GM19025 (cell line): ENCODE measurements around the gene ZNF750.

Experiments
- ATAC-seq: cut with Tn5 transposase; IDR thresholded peaks from one replicate; pipeline ENCODE4 v1.9.1; 2021; ENCODE audit warnings: mild to moderate bottlenecking, low read depth, moderate library complexity; ENCODE audit not compliant: unreplicated experiment

The ZNF750 gene

DNA sequence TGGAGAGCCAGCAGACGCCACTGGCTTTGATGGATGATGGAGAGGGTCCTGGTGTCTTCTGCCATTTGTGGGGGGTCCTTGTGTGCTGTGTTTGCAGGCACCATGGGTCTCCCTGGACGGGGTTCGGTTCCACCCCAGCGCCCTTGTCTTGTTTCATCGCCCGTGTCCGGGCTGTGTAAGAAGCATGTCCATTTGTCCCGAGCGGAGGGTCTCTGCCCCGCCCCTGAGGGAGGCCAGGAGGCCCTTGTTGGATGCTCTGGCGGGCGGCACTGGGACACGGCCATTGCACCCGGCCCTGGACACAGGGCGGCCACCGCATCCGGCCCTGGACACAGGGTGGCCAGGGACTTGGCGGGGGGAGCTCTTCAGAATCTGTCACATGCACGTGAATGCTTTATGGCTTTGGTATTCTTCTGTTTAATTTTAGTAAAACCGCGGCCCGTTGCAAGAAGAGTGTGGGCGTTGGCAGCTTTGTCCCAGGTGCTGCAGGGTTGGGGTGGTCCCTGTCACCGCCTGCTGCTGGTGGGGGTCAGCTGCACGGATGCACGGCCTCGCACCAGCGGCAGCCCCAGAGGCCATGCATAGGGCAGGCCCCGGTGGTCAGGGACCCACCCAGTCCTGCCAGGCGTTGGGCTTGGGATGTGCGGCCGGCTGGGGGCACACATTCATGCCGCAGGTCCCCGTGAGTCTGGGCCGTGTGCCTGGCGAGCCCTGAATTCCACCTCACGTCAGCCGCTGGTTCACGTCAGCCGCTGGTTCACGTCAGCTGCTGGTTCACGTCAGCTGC is 21.0 kb upstream of the ZNF750 start:
- ATAC-seq = no peak

DNA sequence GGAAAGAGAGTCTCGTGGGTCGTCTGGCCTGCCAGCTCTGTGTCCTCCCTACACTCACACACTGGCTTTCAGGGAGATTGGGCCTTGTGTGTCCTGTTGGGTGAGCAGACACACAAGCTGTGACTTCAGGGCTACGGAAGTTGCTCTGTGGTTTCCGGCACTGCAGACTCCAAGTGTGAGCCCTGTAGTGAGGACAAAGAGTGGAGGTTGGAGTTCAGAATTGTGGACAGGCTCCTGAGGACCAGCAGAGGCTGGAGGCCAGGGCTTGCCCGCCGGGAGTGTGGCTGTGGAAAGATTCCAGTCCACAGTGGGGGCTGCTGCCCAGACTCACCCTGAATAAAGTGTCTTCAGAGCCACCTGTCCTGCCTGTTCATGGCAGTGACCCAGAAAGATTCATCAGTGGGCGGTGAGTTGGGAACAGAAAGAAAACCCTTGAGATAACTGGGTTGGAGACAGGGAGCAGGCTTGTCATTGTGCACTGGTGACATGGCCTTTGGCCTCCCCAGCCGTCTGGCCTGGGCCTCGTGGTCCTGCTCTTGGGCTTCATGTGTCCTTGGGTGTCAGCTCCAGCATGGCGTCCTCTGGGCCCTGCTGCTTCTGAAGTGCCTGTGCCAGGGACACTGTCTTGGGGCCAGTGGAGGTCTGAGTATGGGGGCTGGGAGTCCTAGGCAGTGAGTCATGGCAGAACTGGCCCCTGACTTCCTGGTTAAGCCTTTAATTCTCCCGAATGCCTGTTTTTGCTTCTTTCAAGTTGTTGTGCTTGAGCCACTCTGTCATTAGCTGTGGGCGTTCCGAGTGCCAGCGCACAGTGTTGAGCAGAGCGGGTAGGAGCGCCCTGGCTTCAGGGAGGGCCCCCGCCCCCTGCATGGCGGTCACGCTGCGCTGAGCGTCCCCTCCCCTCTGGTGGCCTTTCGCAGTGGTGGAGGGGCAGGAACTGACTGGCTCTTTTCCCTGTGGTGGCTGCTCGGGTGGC is 19.9 kb upstream of the ZNF750 start:
- no peak for ATAC-seq

DNA sequence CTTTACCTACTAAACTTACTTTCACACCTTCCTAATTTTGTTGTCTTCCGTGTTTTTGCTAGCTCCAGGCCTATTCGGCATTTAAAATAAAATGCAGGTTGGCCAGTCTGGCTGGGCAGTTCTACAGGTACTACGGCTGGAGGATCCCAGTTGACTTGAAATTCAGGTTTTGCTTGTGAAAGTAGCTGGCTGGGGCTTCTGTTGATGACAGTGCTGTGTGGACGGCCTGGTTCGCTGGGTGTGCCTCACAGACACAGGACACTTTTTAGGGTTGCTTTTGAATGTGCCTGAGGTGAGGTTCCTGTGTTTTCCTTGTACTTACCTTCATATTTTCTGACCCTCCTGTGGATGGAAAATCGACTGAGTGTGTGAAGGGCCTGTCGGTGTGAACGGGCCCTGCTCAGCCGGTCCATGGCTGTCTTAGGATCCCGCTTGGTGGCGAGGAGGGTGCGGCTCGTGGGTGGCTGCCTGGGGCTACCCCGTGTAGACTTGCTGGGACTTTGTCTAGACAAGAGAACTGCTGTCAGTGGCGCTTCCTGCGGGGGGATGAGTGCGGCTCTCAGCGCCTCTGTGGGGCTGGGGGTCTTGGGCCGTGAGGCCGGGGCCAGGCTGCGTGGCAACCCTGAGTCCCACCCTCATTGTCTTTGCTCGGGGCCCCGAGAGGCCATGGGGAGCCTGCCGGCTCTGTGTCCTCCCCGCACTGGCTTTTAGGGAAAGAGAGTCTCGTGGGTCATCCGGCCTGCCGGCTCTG is 18.7 kb upstream of the ZNF750 start:
- no peak for ATAC-seq

DNA sequence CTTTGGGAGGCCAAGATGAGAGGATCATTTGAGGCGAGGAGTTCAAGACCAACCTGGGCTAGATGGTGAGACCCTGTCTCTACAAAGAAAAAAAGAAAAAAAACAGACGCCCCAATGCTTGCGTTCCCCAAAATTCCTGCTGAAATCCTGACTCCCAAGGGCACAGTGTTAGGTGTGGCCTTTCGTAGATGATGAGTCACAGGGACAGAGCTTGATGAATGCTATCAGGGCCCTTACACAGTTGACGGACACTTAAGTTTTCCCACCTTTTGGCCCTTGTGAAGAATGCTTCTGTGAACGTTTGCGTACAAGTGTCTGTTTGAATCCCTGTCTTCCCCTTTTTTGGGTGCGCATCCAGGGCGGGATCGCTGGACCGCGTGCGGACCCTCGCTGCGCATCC is 16.5 kb upstream of the ZNF750 start:
- no peak for ATAC-seq

DNA sequence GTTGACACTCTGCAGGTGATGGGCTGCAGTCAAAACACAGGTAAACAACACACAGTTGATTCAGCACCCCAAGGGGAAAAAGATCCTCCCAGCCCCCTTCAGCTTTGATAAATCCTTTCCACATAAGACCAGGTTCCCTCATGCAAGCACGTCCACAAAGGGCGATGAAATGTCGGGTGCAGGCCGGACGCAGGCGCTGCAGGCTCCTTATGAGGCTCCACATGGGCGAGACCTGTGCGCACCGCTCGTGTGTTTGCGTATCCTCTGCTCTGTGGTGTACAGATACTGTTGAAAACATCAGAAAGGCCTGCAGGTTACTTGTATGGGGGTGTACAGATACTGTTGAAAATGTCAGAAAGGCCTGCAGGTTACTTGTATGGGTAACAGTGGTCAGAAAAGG is 14.4 kb upstream of the ZNF750 start:
- ATAC-seq = no peak

DNA sequence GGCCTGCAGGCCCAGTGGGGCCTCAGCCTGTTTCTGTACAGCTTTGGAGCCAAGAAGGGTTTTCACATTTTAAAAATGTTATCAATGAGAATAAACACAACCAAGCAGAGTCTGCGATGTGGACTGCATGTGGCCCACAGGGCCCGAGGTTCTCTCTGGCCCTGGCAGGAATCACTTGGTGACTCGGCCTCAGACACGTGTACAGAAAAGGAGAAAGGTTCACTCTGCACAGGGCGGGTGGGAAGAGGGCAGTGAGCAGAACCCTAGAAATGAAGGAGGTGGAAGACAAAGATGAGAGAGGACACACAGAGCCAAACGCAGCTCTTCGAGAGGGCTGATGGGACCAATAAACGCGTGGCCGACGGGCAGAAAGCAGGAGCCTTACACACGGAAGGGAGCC is 11.6 kb upstream of the ZNF750 start:
- no peak for ATAC-seq

DNA sequence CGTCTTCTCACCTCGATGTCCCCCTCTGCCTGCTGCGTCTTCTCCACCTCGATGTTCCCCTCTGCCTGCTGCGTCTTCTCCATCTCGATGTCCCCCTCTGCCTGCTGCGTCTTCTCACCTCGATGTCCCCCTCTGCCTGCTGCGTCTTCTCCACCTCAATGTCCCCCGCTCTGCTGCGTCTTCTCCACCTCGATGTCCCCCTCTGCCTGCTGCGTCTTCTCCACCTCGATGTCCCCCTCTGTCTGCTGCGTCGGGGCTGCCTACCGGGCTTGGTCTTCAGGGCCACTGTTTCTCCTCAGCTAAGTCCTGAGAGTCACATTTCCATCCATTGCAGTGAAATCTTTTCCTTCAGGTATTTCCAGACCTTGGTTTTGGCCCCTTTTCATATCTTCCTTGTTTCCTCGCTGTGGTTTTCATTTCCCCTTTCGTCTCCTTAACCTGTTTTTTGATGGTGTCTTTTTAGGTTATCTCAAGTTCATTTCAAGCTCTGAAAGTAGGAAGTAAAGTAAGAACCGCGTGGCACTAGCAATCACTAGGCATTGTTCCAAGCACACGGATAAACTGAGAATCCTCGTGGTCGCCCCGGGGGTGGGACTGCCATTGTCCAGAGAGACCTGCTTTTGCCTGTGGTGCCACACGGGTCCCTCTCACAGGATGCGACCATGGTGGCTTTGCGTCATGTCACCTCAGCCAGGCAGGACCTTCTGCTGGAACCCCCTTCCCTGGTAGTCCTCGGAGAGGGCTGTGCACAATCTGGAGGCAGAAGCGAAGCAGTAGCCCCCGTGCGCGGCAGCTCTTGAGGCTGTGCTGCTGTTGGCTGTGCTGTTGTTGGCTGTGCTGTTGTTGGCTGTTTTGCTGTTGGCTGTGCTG is 9.5 kb upstream of the ZNF750 start:
- no peak for ATAC-seq

DNA sequence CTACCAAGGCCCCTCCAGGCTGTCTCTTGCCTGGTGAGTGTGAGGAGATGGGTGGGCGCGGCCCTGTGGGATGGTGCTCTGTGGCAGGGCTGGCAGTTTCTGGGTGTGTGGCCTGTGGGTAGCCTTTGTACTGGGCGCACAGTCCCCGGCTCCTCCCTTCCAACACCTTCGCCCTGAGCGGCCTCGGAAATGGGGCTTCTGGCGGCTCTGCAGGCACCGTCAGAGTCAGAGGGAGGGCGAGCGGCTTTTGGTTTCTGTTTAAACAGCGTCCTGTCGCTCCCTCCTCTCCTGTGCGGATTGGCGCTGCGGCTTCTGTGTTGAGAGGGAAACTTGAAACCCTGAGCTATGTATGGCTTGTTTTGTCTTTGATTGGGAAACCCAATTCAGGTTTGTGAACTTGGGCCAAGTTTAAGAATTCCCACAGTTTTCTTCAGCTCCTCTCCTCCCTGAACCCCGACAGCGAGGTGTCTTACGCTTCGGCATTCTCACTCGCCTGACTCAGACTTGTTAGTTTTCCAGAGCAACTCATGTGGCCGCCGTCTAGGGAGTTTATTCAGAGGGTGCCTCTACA is 8.3 kb upstream of the ZNF750 start:
- ATAC-seq = no peak

DNA sequence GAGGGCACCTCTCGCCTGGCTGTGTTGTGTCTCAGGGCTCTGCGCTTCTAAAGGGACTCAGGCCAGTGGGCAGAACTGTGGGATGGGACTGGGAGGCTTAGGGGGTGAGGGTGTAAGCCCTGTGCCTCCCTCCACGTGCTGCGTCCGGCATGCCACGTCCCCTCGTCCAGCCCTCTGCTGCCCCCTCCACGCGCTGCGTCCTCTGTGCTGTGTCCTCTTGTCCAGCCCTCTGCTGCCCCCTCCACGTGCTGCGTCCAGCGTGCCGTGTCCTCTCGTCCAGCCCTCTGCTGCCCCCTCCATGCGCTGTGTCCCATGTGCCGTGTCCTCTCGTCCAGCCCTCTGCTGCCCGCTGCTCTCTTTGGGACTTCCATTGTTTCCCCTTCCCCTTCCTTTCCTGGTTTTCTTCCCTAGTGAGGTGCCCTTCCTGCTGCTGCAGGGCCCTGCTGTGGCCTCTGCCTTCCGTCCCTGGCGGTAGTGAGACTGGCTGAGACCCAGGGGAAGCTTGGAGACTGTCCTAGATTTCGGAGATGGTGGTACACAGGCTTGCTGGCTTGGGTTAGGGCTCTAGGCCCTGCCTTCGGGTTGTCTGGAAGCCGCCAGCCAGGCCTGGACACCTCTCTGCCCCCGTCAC is 6.4 kb upstream of the ZNF750 start:
- ATAC-seq = no peak

DNA sequence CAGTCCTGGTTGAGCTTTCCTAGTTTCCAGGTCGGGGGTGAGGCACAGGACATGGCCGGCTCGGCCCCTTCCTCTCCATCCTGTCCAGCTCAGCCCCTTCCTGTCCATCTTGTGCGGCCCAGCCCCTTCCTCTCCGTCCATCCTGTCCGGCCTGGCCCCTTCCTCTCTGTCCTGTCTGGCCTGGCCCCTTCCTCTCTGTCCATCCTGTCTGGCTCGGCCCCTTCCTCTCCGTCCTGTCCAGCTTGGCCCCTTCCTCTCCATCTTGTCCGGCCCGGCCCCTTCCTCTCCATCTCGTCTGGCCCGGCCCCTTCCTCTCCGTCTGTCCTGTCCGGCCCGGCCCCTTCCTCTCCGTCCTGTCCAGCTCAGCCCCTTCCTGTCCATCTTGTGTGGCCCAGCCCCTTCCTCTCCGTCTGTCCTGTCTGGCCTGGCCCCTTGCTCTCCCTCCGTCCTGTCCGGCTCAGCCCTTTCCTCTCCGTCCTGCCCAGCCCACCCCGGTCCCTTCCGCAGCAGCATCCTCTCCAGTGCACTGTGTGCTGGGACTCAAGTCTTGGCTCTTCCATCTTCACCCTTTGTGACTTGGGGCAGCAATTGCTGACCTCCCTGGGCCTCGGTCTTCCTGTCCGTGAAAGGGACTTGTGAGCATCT is 5.5 kb upstream of the ZNF750 start:
- no peak for ATAC-seq

DNA sequence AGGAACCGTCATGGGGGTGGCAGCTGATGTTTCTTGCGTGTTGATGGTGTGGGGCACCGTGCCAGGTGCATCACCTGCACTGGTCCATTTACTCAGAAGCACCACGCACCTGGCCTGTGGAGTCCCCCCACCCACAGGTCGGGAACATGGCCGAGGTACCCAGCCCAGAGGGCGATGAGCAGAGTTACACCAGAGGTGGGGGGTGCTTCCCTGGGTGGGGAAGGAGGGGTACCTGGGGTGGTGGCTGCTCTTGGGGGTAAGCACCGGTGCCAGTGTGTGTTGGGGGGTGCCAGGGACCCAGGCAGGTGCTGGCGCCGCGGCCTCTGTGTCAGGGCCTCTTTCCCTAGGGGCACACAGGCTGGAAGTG is 5.0 kb upstream of the ZNF750 start:
- no peak for ATAC-seq

DNA sequence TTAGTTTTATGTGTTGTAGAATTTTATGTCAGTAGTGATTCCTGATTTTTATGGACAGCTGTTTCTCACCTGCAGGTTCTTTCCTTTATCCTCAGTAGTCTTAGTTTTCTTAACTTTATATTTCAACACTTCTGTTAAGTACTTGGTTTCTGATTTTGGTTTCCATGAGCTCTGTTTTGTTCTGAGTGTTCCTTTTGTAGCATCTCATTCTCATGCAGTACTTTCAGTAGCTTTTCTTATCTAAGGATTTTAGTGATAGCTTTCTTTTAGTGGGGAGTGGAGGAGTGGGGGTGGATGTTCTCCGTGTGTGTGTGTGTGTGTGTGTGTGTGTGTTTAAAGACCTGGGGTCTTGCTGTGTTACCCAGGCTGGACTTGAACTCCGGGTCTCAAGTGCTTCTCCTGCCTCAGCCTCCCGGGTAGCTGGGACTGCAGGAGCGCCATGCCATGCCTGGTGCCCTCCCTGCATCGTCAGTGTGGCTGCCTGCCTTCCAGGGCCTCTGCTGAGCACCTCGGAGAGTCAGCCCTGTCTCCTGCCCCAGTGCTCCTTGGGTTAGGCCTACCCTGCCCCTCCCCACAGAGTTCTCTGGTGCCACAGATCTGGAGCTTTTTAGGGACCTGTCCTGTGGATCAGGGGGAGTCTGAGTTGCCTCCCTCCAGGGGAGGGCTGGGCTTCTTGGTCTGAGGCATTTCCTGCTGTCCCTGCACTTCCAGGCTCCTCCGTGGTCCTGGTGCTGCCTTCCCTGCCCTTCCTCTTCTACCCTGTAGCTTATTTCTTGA is 4.3 kb upstream of the ZNF750 start:
- no peak for ATAC-seq

DNA sequence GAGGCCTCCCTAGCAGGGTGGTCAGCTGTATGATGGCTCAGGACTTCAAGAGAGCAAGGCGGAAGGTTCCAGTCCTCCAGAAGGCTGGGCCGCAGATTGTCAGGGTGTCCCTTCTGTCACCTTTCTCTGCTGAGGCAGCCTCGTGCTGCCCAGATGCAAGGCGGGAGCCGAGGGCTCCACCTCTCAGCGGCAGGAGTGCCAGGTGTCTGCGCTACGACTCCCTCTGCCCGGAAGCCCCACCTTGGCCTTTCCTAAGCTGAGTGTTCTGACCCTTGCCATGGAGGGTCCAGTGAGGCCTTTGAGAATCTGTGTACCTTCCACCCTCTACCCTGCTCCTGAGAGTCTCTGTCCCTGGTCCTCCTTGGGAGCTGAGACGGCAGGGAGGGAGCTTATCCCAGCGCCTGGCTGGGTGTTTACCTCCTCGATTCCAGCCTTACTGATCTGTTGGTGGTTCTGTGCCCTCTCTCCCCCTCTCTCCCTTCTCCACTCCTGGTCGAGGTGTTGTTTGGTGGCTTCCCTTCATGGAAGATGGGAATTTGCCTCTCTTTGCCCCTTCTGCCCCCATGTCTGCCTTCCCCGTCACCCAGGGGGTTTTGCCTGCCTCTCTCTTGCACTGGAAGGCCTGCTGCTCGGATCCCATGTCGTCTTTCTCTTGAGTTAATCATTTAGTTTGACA is 2.2 kb upstream of the ZNF750 start:
- no peak for ATAC-seq

DNA sequence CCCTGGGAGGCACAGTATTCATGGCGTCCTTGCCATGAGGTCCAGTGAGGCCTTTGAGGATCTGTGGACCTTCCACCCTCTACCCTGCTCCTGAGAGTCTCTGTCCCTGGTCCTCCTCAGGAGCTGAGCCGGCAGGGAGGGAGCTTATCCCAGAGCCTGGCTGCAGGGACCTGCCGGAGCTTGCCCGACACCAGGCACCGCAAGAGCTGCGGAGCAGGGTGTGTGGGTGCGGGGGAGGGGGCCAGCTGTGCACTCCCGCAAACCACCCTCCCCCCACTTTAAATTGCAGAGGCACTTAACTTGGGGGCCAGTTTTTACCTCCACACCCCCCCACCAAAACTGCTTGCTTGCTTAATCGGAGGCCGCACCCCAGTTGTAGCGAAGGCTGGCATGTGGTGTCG is 609 bp upstream of the ZNF750 start:
- no peak for ATAC-seq

DNA sequence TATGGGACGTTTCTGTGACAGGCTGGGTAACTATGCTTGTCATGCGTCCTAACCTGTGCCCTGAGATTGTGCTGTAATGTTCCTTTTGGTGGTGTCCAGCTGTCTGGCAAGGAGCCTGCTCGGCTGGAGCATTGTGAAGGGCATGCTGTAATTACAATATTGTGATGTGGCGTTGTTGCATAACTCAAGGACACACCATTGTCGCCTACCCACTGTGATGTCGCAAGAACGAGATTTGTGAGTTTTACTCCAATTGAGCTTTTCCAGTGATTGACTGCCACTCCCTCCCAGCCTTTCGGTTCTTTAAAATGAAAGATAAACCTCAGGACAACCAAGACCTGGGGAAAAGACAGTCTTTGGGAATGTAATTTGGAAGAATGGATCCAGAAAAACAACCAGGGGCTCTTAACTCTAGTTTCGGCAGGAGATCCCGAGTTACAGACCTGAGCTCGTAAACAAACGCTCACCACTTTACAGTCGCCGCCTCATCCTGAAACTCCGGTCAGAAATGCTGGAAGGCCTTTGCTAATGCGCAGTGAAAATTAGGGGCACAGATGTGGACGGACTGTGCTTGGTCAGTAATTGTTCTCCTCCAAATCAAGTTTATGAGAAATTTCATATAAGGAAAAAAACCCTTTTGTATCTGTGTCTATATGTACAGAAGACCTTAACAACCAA is 1.3 kb downstream of the ZNF750 start:
- no peak for ATAC-seq

DNA sequence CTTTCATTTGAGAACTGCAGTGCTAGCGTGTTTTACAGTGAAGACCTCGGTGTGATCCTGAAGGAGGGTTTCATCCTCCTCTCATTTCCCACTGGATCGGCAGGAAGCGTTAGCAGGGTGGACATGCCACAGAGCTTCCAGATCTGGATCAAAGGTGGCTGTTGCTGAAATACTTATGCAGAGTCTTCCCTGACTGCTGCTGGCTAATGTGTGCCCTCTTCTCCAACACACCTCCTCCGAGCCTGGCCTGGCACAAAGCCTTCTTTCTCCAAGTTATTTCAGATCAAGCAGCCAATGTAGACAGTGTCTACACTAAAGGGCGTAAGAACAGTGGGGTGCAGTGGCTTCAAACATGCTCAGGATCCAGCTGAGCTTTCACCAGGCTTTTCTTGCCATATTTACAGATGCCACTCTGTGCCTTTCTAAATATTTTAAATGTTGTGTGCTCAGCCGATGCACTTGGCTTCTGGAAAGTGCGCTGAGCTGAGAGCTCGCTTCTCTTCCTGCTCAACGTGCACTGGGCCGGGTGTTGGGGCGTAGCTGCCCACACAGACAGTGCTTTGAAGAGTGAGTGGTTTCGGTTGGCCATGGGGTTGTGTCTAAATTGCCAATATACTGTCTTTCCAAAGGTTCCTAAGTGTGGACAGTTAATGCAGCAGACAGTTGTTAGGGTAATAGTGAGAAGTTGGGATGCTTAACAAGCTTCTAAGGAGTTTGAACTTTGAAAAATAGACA is 2.1 kb downstream of the ZNF750 start:
- no peak for ATAC-seq
